ENCODE results near the gene CPA3.

CPA3 gene

GRCh38 chr3:148914936-148915690 is 50.0 kb downstream of the CPA3 start:
- DNase-seq (ENCODE audit: low read depth in 3 of 3, low spot score in 1 of 3): no peak

GRCh38 chr3:148916132-148916531 is 51.0 kb downstream of the CPA3 start:
- DNase-seq (ENCODE audit: low read depth in 3 of 3, low spot score in 1 of 3): no peak

- no peak for DNase-seq (ENCODE audit: low read depth in 3 of 3, low spot score in 1 of 3)
Measured at GRCh38 chr3:148922467-148922866, 57.4 kb downstream of the CPA3 start.

DNA sequence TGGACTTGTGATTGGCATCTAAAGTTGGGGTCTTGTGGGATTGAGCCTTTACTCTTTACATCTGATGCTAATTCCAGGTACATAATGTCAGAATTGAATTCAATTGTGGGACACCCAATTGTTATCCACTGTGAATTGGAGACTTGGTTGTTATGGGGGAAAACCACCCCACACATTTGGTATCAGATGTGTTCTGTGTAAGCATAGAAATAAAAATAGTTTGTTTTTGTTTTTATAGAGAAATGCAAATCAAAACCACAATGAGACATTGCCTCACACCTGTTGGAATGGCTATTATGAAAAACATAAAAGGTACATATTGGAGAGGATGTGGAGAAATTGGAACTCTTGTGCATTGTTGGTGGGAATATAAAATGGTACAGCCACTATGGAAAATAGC is 58.5 kb downstream of the CPA3 start:
- no peak for DNase-seq (ENCODE audit: low read depth in 3 of 3, low spot score in 1 of 3)

- no peak for DNase-seq (ENCODE audit: low read depth in 3 of 3, low spot score in 1 of 3)
Measured at GRCh38 chr3:148924562-148924961, 59.5 kb downstream of the CPA3 start.

GRCh38 chr3:148925845-148926244 is 60.7 kb downstream of the CPA3 start:
- DNase-seq (ENCODE audit: low read depth in 3 of 3, low spot score in 1 of 3): no peak

DNA sequence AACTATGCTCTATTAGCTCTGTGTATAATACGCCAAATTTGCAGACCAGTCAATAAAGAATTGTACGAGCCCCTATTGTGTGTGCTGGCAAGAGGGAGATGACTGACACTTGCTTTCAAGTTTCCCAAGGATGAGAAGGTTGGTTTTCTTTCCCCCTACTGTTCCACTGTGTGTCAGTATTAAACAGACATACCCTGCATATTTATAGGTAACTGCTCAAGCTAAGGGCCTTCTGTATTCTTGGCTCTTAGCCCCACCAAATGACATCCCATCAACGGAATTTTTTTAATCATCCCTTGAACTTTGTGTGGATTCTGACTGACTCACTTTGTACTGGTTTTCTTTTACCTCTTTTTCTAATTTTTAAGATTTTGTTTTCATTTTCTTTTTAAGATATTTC is 65.7 kb downstream of the CPA3 start:
- DNase-seq (ENCODE audit: low read depth in 3 of 3, low spot score in 1 of 3): no peak

DNA sequence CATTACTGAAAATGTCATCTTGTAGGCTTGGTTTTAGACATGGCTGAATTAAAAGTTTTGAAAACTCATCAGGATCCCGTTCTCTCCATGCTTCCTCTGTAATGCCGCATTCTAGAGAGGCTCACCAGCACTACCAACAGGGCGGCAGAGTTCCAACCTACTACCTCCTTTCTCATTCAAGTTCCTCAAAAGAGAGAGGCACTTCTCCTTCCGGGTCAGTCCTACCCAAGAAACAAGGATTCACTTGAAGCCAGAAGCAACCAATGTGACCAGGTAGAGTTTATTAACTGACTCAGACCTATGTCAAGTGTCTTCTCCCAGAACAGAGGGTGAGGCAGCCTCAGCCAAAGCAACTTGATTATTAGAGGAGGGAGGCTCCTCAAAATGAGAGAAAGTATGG is 66.5 kb downstream of the CPA3 start:
- no peak for DNase-seq (ENCODE audit: low read depth in 3 of 3, low spot score in 1 of 3)

DNA sequence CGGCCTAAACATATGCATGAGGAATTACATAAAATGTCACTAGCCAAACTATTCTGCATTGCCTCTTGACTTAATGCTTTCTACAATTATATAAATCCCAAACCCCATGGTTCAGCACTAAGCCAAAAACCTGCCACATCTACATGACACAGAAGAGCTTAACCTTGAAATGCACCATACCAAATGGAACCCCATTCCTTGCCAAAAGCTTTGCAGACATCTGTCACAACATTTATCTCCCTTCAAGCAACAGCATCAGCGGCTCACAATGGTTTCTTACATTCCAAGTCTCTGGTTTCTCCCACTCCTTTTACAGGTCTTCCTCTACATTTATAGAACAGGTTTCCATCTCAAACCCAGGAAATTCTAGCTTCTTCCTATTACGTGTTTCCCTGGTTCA is 67.9 kb downstream of the CPA3 start:
- no peak for DNase-seq (ENCODE audit: low read depth in 3 of 3, low spot score in 1 of 3)

DNA sequence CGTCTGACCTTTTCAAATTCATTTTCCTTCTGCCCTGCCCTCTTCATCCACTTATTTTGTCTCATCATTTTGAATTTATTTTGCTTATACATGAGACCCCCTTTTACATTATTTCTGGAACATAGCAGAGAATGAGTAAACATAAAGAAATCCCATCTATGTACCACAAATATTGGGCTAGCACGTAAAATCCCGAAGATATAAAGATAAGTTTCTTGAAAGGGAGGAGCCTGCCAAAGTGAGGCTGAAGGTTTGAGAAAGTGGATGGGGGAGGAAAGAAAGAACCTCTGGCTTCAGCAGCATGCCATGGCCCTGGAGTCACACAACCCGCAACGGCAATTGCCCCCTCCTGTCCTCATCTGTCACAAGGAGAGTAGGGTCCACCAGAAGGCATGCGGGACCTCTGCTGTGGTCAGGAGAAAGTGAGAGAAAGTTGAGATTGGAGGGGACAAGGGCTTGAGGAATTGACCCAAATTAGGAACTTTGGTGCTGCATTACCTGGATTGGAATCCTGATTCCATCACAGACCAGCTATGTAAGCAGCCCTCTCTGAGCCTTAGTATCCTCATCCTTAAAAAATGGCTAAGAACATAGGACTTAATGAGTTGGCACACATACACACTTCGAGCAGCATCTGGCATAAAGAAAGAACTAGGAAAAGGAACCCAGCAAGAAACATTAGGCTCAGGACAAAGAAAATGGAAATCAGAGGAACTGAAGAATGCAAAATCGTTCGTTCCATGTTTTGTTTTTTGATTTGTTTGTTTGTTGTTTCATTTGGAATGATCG is 72.6 kb downstream of the CPA3 start:
- DNase-seq (ENCODE audit: low read depth in 3 of 3, low spot score in 1 of 3): no peak

DNA sequence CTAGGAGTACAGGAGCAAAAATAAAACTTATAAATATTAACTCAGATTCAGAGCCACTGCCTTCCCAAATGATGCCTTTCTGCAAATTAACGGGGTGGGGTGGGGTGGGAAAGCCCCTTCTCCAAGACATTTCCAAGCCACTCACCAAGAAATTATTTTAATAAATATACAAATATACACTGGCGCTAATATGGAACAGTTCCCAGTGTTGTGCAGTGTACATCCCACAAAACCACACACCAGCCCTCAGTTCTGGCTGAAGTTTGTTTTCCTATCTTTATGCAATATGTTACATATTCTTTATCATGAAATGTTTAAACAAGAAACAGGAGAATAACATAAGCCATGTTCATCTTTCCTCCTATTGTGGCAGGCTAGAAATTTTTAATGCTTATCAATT is 73.2 kb downstream of the CPA3 start:
- DNase-seq (ENCODE audit: low read depth in 3 of 3, low spot score in 1 of 3): no peak

DNA sequence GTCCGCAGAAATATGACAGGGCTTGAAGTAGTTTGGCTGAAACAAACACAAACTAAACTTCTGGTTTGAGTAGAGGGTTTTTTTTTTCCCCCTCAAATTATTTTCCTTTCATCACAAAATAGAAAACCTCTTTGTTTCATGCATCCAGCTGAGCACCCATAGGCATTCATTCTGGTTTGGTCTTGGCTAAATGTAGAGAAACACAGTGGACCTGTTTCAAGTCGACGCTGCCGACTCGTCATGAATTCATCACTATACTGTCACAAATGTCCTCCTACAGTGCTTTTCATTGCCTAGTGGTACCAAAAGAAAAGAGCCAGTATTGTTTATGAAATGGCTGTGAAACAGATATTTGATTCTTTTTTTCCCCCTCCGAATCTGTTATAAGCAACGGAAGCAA is 73.8 kb downstream of the CPA3 start:
- no peak for DNase-seq (ENCODE audit: low read depth in 3 of 3, low spot score in 1 of 3)

DNA sequence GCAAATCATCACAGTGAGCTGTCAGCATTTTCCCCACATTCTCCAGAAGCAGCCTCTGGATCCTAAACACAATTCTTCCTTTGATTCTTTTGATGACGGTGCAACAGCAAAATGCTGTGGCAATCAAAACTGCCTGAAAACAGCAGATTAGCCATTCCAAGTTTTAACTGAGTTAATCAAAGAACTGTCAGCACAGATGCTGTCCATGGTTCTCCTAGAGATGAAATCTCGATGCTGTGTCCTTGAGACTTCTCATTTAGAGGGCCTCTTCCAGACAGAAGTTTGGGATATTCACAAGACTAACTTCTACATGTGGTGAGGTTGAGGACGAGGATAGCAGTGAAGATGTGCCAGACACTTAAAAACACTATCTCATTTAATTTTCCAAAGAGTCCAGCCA is 75.9 kb downstream of the CPA3 start:
- no peak for DNase-seq (ENCODE audit: low read depth in 3 of 3, low spot score in 1 of 3)

DNA sequence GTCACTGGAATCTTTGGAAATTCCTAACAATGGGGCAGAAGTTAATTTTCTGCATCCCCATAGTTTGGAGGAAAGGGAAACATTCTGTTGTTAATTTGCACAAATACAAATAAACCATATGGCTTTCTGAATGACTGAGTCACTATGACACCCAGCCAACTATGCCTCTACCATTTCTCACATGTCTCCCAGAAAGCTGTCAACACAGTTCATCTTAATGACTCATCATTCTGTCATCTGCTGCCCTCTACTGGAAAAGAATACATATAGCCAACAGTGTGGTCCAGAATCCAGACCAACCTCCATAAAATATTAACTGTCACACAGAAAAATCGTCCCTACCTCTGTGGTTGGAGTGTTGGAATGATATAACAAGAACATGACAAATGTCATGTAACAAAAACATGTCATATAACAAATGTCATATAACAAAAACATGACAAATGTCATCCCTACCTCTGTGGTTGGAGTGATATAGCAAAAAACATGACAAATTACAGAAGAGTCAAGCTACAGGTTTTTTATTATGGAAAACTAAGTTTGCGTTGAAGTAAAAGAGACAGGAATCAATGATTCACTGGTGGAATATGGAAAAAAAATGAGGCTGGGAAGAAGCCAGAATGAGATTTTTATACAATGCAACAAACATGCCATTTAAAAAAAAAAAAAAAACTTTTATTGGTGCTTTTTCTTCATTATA is 78.6 kb downstream of the CPA3 start:
- DNase-seq (ENCODE audit: low read depth in 3 of 3, low spot score in 1 of 3): no peak

DNA sequence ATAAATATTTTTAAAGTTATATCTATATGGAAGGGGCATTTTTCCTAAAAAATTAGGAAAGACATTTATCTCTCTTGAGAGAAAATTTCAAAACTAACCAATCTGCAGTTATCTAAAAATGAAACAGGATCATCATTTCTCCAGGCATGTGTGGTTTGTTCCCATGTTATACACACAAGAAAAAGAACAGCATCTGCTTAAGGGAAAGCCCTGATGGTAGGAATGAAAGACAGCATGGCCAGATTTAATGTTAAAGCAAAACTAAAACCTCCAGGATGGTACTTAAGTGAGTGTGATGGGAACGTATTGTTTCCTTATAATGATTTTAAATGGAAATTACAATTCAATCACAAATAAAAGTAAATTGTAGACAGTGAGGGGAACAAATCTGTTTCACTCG is 80.0 kb downstream of the CPA3 start:
- no peak for DNase-seq (ENCODE audit: low read depth in 3 of 3, low spot score in 1 of 3)

Measured in stimulated activated CD4-positive, alpha-beta T cell treated with anti-CD3 and anti-CD28 coated beads, TNF-alpha, amount 100 ng/mL, for 1 hour (primary cell).